ENCODE measurements around the gene USP21.

DNA sequence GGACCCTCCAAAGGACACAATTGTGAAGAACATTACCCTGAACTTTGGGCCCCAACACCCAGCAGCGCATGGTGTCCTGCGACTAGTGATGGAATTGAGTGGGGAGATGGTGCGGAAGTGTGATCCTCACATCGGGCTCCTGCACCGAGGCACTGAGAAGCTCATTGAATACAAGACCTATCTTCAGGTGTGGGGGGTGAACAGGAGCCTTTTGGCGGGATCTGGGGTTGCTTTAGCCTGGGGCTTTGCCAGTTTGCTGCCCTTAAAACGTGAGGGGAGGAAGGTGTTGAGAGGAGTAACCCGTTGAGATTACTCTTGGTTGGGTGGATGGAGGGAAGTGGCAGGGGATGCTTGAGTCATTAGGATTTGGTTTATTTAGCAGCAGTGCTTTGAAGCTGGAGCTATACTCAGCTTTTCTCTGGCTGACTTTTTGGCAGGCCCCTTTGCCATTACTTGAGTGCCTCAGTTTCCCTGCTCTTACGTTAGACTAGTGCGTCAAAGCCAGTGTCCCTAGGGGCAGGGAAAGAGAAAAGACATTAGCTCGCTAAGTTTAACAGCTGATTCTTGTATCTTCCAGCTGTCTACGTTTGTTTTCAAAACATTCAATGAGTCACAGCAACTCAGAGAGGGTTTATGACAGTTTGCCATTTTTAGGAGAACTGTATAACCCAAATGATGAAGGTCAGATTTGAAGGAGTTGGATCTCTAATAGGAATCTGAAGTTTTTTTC, 47.3 kb downstream of the USP21 start:
- TF ChIP-seq, protein P1, sequence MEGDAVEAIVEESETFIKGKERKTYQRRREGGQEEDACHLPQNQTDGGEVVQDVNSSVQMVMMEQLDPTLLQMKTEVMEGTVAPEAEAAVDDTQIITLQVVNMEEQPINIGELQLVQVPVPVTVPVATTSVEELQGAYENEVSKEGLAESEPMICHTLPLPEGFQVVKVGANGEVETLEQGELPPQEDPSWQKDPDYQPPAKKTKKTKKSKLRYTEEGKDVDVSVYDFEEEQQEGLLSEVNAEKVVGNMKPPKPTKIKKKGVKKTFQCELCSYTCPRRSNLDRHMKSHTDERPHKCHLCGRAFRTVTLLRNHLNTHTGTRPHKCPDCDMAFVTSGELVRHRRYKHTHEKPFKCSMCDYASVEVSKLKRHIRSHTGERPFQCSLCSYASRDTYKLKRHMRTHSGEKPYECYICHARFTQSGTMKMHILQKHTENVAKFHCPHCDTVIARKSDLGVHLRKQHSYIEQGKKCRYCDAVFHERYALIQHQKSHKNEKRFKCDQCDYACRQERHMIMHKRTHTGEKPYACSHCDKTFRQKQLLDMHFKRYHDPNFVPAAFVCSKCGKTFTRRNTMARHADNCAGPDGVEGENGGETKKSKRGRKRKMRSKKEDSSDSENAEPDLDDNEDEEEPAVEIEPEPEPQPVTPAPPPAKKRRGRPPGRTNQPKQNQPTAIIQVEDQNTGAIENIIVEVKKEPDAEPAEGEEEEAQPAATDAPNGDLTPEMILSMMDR (IDR thresholded peaks at IDR 0.05), result no peak
- no peak for TF ChIP-seq EZH2 (IDR thresholded peaks at IDR 0.05)
